Central memory CD8-positive, alpha-beta T cell (primary cell): ENCODE data around the gene DDAH1.

Experiments
- ATAC-seq: fragments of 150-1000 bp; cut with Tn5 transposase; replicated peaks from 2 replicates; pipeline ENCODE4 v1.10.0; 2022; ENCODE audit warnings: mild to moderate bottlenecking, moderate FRiP score, moderate number of reproducible peaks; ENCODE audit not compliant: poor library complexity, severe bottlenecking; ENCODE audit errors: extremely low read depth
- DNase-seq, 2 donors: peaks; one replicate each; pipeline ENCODE4 v3.0.0; 2021; ENCODE audit warnings: low spot score in 2 of 2
- H3K27ac Mint-ChIP-seq: one replicate; pipeline ENCODE4 v1.8.0; 2022; ENCODE audit warnings: low read depth, mild to moderate bottlenecking, moderate library complexity, mixed read lengths
- H3K27me3 Mint-ChIP-seq: one replicate; pipeline ENCODE4 v1.8.0; 2022; ENCODE audit warnings: mixed read lengths
- H3K36me3 Mint-ChIP-seq: one replicate; pipeline ENCODE4 v1.8.0; 2022; ENCODE audit warnings: mild to moderate bottlenecking, moderate library complexity, mixed read lengths; ENCODE audit not compliant: insufficient read depth
- H3K4me1 Mint-ChIP-seq: one replicate; pipeline ENCODE4 v1.8.0; 2022; ENCODE audit warnings: mixed read lengths
- H3K4me3 Mint-ChIP-seq: one replicate; pipeline ENCODE4 v1.8.0; 2022; ENCODE audit warnings: mild to moderate bottlenecking, moderate library complexity, mixed read lengths
- H3K9me3 Mint-ChIP-seq: one replicate; pipeline ENCODE4 v1.8.0; 2022; ENCODE audit warnings: mixed read lengths

The DDAH1 gene

DNA sequence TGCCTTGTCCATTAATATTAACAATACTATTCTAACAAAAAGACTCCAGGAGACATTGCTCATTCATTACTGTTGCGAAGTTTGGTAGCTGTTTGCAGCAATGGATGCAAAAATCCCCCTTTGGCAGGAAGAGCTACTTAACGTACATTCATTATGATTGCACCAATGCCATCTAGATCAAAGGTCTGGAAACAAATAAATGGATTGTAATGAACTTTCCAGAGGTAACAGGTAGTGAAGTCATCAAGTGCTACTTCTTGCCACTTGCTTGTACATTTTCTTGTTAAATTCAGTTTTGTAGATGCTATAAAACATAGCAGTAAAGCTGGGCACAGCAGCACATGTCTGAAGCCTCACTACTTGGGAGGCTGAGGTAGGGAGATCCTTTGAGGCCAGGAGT is 93.9 kb downstream of the DDAH1 start:
- no peak for ATAC-seq
- Mint-ChIP-seq H3K4me1 (no peaks in the 10 kb centered on the region), H3K27ac (no peak overlapping the region), H3K4me3 (no peak overlapping the region), H3K9me3 (no peaks in the 10 kb centered on the region), H3K27me3 (peaks cover 56% of the 10 kb centered on the region), H3K36me3 (no peaks in the 10 kb centered on the region)
- no peak for DNase-seq

DNA sequence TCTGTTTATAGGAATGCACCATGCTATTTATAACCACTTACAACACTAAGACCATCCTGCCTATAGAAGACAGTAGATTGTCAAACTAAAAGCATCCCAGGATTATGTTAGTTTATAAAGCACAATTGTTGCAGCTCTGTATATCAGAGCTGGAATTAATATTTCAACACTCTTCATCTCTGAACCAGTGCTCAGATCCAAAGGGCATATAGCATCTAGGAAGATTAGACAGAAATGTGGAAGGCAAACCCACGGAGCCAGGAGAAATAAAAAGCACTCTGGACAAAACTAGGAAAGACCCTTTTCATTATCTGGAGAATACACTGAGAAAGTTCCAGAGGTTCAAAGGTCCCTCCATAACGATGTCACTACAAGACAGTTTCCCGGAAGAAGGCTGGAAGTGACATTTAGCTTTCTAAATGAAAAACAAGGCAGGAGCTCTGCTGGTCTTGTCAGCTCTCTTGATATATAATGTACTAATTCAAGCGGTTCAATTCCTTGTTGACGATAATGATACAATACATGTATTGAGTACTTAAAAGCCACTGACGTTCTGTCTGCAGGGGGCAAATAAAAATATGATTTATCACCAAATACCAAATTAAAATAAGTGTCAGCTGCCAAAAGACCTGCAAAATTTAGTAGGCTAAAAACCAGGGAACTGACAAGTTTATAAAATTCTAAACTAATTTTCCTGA is 96.7 kb downstream of the DDAH1 start:
- Mint-ChIP-seq H3K4me3 (no peak overlapping the region), H3K4me1 (no peaks in the 10 kb centered on the region), H3K27me3 (peaks cover 32% of the 10 kb centered on the region), H3K9me3 (no peaks in the 10 kb centered on the region), H3K27ac (no peak overlapping the region), H3K36me3 (no peaks in the 10 kb centered on the region)
- DNase-seq (no peak), ATAC-seq (no peak)

DNA sequence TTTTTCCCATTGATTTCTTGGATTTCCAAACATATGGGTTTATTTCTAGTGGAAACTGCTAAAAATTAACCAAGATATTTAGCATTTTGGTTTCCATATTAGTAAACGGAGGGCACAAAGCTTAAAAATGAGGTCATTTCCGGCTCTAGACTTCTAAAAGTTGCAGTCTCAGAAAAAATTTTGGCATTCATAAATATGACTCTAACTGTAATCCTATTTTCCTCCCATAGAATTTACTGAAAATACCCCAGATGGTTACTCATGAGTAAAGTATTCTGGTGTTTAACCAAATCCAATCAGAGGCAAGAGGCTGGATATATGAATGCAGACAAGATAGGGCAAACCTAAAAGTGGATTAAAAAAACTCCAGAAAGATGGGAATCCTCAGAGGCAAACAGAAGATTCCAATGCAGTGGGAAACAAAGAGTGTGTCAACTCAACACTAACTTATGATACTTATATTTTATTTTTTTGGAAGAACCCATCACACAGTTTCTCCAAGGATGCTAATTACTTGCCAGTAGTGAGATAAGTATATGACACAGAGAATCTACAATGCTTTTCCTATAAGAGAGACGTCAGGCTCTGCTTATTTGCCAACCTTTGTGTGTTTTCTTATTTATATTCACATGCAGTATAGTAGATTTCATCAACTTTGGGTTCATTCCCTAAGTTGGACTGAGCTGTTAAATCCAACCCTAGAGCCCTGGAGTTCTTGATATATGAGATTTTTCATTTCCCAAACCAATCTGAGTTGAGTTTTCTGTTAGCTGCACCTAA is 98.4 kb downstream of the DDAH1 start:
- Mint-ChIP-seq H3K9me3 (no peaks in the 10 kb centered on the region), H3K4me3 (no peak overlapping the region), H3K36me3 (no peaks in the 10 kb centered on the region), H3K27me3 (peaks cover 29% of the 10 kb centered on the region), H3K27ac (no peak overlapping the region), H3K4me1 (no peaks in the 10 kb centered on the region)
- DNase-seq (no peak), ATAC-seq (no peak)

DNA sequence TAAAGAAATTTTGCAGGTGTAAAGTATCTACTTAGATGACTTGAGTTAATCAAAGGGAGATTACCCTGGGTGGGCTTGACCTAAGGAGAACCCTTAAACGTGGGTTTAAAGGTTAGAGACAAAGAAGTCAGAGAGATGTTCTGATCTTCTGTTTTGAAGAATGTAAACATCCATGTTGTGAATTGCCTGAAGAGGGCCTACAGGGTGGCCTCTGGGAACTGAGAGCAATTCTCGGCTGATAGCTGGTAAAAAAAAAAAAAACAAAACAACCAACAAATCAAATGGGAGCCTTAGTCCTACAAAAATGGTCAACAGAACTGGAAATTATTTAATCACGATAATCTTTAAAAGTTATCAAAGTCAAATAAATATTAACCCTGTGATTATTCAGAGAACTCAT is 99.1 kb downstream of the DDAH1 start:
- H3K36me3 Mint-ChIP-seq, result no peaks in the 10 kb centered on the region
- H3K9me3 Mint-ChIP-seq, result no peaks in the 10 kb centered on the region
- peaks cover 29% of the 10 kb centered on the region for H3K27me3 Mint-ChIP-seq
- ATAC-seq (no peak), DNase-seq (no peak)
- no peak overlapping the region for H3K27ac Mint-ChIP-seq
- no peak overlapping the region for H3K4me3 Mint-ChIP-seq
- no peaks in the 10 kb centered on the region for H3K4me1 Mint-ChIP-seq

DNA sequence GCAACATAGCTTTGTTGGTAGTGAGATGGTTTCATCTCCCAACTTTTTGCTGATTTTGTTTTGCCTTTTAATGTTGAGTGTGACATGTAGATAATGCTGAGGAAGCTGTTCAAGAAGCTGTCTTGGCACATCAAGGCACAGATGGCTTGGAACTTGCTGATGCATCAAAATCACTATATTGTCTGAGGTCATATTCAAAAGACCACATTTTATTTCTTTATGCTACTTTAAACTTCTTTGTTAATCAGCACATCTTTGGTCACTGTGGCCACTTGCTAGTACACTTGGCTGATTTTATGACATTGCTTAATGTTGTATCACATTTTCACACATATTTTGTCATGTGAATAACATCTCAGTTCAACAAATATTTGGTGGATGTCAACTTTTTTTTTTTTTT is 101.4 kb downstream of the DDAH1 start:
- Mint-ChIP-seq H3K4me1 (no peaks in the 10 kb centered on the region), H3K4me3 (no peak overlapping the region), H3K9me3 (no peaks in the 10 kb centered on the region), H3K27ac (no peak overlapping the region), H3K27me3 (peaks cover 13% of the 10 kb centered on the region), H3K36me3 (no peaks in the 10 kb centered on the region)
- ATAC-seq (no peak), DNase-seq (no peak)

DNA sequence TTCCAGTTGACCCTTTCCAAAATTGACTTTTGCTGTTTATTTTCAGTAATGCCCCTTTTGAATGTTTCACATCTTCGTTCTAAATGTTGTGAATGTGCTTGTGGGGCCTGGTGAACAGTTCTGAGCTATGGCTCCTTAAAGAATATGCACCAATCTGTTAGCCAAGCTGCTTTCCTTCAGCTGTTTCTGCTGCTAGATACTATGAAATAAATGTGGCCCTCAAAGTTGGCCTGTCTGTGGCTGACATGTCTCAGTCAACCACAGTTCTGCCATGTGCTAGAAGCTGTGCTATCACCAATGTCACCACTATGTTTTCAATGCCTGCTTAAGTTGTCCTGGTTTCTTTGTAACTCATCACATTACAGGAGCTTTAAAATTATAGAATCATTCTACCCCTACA is 101.9 kb downstream of the DDAH1 start:
- no peak overlapping the region for H3K27ac Mint-ChIP-seq
- H3K27me3 Mint-ChIP-seq, result peaks cover 13% of the 10 kb centered on the region
- H3K9me3 Mint-ChIP-seq, result no peaks in the 10 kb centered on the region
- no peak overlapping the region for H3K4me3 Mint-ChIP-seq
- DNase-seq (no peak), ATAC-seq (no peak)
- no peaks in the 10 kb centered on the region for H3K4me1 Mint-ChIP-seq
- no peaks in the 10 kb centered on the region for H3K36me3 Mint-ChIP-seq

DNA sequence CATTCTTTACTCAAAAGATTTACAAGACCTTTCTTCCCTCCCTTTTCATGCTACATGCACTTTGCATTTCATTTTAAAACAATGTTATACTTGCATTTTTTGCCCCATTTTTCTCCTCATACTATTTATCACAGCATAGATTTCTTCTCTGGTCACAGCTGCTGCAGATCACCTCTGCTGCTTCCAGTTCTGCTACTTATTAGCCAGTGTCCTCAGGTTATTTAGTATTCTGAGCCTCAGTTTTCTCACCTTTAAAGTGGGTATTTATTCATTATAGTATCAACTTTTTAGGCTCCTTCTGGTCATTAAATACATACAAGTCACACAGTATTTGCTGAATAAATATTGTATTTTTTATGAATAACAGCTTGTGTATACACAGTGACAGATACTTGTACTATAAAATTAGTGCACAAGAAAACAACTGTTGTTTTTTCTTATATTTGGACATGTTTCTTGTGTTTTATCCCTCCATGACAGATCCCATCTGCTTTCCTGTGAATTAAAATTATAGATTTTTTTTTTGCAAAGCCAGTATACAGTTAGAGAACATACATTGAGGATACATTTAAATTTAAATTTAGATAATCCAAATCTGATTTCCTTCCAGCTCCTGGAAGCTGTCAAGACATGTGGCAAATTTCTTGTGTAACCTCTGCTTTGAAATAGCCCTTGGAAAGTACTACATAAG is 103.2 kb downstream of the DDAH1 start:
- H3K27ac Mint-ChIP-seq, result no peak overlapping the region
- no peaks in the 10 kb centered on the region for H3K9me3 Mint-ChIP-seq
- no peak for DNase-seq
- H3K4me1 Mint-ChIP-seq, result no peaks in the 10 kb centered on the region
- peaks cover 7% of the 10 kb centered on the region for H3K27me3 Mint-ChIP-seq
- no peaks in the 10 kb centered on the region for H3K36me3 Mint-ChIP-seq
- ATAC-seq, result no peak
- no peak overlapping the region for H3K4me3 Mint-ChIP-seq

DNA sequence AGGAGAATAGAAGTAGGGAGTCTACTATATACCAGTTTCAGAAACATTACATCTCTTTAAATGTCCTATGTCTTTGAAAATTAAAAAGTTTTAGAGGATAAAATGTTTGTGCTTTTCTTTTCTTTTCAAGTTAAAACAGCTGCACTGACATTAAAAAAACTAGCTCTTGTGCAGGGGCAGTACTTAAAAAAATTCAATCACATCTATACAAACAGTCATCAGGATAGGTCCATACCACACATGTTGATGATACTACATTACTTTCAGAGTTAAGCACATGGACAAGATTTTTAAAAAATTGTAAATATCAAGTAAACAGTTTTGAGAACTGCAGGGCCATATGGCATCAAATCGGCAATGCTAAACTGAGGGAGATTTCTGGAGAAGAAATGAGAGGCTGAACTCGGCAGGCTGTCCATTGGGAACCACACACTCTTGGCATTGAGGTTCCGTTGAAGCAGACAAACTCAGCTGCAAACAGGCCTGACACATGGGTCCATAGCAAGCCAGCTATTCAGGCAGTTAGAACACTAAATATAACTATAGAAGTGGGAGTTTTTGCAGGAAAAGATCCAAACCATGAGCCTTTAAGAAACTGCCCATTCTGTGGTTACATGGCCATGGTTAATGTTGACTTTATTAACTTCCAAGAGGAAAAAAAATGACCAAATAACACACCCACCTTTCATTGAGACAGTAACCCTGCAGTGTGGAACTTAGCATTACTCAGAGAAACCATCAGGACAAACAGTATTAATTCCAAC is 104.0 kb downstream of the DDAH1 start:
- Mint-ChIP-seq H3K27ac (no peak overlapping the region), H3K4me1 (no peaks in the 10 kb centered on the region), H3K4me3 (no peak overlapping the region), H3K9me3 (no peaks in the 10 kb centered on the region), H3K27me3 (no peaks in the 10 kb centered on the region), H3K36me3 (no peaks in the 10 kb centered on the region)
- DNase-seq (no peak), ATAC-seq (no peak)

DNA sequence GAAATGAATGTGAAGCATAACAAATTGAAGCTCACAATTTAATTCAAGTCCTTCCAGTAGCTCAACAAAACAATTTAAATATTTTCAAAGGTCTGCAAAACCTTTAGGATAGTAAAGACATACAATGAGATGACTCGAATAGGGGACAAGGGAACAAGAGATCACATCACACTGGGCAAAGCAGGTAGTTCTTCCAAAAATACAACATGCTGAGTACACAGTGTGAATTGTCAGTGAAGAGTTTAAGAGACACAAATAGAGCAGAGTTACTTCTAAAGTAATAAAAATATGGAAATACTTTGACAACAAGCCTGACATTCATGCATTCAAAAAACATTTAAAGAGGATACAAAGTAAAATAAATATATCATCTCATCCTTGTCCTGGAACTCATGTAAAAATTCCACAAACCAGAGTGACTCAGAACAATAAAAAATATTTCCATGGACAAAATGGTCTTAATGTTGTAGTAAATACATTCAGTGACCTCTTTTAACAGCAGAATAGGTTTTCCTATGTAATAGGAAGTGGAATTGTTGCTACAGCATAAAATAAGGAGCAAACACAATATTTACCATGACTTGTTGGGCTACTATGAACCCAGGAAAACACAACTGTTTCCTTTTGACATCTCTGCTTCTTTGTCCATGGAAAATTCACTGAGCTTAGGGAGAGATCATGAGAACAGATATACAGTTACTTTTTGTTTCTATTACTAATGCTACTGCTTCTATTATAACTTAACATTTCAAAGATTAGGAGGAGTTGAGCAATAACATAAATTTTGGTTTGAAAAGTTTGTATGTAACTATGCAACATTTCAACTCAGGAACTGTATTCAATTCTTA is 104.9 kb downstream of the DDAH1 start:
- Mint-ChIP-seq H3K27me3 (no peaks in the 10 kb centered on the region), H3K27ac (no peak overlapping the region), H3K36me3 (no peaks in the 10 kb centered on the region), H3K9me3 (no peaks in the 10 kb centered on the region), H3K4me1 (no peaks in the 10 kb centered on the region), H3K4me3 (no peak overlapping the region)
- ATAC-seq (no peak), DNase-seq (no peak)

DNA sequence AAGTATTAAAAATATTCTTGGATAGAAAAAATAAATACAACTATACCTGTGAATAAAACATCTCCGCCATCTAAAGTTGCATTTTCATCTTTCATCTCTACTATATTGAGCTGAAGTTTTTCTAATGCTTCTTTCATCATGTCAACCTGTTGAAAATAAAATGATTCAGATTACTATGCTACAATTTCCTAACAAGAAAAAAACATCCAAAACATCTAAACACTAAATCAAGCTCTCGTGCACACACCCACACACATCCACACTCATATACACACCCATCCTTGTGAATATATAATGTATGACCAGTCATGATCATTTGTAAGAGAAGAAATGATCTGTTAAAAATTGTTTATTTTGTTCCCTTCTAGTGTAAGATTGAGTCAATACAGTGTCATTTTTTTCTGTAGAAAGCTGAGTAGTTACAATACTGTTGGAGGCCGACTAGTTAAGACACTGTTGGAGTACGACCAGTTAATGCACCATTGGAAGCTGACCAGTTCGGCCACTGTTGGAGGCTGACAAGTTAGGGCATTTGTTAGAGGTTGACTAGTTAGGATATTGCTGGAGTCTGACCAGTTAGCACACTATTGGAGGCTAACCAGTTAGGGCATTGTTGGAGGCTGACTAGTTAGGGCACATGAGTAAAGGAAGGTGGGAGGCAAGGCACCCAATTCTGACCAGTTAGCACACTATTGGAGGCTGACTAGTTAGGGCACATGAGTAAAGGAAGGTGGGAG is 106.1 kb downstream of the DDAH1 start:
- no peaks in the 10 kb centered on the region for H3K4me1 Mint-ChIP-seq
- H3K4me3 Mint-ChIP-seq, result no peak overlapping the region
- H3K36me3 Mint-ChIP-seq, result no peaks in the 10 kb centered on the region
- peaks cover 6% of the 10 kb centered on the region for H3K27me3 Mint-ChIP-seq
- ATAC-seq (no peak), DNase-seq (no peak)
- H3K27ac Mint-ChIP-seq, result no peak overlapping the region
- no peaks in the 10 kb centered on the region for H3K9me3 Mint-ChIP-seq

DNA sequence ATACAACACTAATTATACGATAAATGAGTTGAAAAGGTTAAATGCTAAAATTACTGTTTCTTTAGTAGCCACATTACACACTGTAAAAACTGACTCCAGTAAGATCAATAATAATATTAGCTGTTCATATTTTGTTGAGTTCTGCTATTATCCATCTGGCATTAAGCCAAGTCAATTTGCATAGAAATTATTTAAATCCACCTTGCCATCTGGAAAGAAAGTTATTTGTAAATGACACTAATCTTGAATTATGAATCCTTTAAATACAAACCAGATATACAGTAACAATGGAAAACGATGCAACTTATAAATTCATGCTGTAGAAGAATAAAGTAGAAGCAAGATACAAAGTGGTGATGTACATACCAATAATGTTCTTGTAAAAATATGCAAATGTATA is 107.1 kb downstream of the DDAH1 start:
- Mint-ChIP-seq H3K4me1 (no peaks in the 10 kb centered on the region), H3K27me3 (peaks cover 10% of the 10 kb centered on the region), H3K27ac (no peak overlapping the region), H3K4me3 (no peak overlapping the region), H3K36me3 (no peaks in the 10 kb centered on the region), H3K9me3 (no peaks in the 10 kb centered on the region)
- ATAC-seq (no peak), DNase-seq (no peak)
